Activated T-cell treated with anti-CD3 and anti-CD28 coated beads for 24 hours (primary cell): ENCODE data around the gene PTPRN2.
"Not testable (repeated sequence)": the region's sequence is repeated elsewhere in the genome, so short reads cannot be mapped to it uniquely, and the experiment has no call there.

Source experiments
- DNase-seq: peaks from one replicate; pipeline ENCODE4 v3.0.0-alpha.2; 2020; ENCODE audit warnings: low read depth

Gene PTPRN2

DNA sequence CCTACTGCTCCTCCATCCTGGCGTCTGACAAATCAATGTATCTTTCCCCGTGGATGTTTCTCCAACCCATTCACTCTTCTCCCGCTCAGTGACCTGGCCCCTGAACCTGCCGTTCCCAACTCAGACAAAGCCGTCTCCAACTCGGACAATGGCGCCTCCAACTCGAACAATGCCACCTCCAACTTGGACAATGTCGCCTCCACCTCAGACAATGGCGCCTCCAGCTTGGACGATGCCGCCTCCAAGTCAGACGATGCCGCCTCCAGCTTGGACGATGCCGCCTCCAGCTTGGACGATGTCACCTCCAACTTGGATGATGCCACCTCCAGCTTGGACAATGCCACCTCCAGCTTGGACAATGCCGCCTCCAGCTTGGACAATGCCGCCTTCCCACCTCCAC, 642.2 kb downstream of the PTPRN2 start:
- DNase-seq = no peak

GRCh38 chr7:157944734-157945291, 642.8 kb downstream of the PTPRN2 start:
- no peak for DNase-seq

DNA sequence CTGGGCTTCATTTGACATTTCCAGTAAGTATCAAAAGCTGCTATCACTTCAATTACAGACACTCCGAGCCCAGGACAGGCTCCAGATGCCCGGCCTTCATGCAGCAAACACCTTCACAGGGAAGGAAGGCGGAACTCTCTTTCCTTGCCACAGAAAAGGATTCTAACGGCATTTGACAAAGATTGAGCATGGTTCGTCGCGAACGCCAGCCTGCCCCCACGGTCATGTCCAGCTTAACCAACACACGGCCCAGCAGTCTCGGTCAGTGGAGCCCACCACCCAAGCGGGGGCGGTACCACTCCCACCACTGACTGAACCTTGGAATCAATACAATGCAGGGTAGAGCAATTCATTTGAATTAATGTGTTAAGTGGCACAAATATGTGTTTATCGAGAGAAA, 643.6 kb downstream of the PTPRN2 start:
- DNase-seq = no peak

- DNase-seq = no peak
These were observed 644.1 kb downstream of the PTPRN2 start for GRCh38 chr7:157943561-157943960.

DNA sequence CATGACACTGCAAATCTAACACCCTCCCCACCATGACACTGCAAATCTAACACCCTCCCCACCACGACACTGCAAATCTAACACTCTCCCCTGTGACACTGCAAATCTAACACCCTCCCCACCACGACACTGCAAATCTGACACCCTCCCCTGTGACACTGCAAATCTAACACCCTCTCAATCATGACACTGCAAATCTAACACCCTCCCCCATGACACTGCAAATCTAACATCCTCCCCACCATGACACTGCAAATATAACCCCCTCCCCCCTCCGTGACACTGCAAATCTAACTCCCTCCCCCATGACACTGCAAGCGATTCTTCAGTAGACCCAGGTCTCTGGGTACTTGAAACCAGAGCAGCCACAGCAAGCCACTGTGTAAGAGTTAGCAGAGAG, 646.4 kb downstream of the PTPRN2 start:
- no peak for DNase-seq

GRCh38 chr7:157940497-157940896, 647.1 kb downstream of the PTPRN2 start:
- DNase-seq = no peak

DNA sequence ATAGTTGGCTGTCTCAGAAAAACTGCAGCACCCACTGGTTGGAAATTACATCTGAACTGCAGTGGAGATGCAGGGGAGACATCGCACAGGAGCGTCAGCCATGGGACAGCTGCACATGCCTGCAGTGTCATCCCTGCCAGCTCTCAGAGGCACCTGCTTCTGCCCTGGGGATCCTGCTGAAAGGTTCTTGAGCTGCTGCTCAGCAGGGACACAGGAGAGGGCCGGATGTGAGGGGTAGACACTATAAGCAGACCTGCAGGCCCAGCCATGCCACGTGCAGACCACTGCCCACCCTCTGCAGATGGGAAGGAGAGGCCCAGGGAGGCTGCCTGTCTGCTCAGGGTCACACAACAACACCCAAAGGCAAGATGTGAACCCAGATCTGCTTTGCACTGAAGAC, 649.4 kb downstream of the PTPRN2 start:
- no peak for DNase-seq

- no peak for DNase-seq
These were observed 650.2 kb downstream of the PTPRN2 start for GRCh38 chr7:157937406-157937805.

- no peak for DNase-seq
These were observed 650.6 kb downstream of the PTPRN2 start for GRCh38 chr7:157936976-157937375.

DNA sequence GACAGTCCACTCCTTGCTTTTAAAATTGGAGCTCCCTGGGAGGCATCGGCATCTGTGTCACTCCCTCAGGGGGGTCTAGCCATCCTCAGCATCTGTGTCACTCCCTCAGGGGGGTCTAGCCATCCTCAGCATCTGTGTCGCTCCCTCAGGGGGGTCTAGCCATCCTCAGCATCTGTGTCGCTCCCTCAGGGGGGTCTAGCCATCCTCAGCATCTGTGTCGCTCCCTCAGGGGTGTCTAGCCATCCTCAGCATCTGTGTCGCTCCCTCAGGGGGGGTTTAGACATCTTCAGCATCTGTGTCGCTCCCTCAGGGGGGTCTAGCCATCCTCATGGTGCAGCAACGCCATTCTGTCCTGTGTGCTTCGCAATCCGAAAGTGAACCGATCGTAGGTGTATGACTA, 651.9 kb downstream of the PTPRN2 start:
- not testable (repeated sequence) for DNase-seq

DNA sequence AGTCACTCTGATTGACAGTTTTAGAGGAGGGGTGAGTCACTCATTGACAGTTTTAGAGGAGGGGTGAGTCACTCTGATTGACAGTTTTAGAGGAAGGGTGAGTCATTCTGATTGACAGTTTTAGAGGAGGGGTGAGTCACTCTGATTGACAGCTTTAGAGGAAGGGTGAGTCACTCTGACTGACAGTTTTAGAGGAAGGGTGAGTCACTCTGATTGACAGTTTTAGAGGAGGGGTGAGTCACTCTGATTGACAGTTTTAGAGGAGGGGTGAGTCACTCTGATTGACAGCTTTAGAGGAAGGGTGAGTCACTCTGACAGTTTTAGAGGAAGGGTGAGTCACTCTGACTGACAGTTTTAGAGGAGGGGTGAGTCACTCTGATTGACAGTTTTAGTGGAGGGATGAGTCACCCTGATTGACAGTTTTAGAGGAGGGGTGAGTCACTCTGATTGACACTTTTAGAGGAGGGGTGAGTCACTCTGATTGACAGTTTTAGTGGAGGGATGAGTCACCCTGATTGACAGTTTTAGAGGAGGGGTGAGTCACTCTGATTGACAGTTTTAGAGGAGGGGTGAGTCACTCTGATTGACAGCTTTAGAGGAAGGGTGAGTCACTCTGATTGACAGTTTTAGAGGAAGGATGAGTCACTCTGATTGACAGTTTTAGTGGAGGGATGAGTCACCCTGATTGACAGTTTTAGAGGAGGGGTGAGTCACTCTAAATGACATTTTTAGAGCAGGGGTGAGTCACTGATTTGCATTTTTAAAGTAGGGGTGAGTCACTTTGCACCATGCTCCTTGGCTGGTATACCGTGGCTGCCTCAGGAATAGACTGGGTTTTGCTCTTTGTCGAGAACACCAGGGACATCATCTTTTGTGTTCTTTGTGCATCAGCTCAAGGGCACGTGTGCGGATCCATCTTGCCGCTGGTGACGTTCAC, 654.1 kb downstream of the PTPRN2 start:
- DNase-seq = not testable (repeated sequence)

DNA sequence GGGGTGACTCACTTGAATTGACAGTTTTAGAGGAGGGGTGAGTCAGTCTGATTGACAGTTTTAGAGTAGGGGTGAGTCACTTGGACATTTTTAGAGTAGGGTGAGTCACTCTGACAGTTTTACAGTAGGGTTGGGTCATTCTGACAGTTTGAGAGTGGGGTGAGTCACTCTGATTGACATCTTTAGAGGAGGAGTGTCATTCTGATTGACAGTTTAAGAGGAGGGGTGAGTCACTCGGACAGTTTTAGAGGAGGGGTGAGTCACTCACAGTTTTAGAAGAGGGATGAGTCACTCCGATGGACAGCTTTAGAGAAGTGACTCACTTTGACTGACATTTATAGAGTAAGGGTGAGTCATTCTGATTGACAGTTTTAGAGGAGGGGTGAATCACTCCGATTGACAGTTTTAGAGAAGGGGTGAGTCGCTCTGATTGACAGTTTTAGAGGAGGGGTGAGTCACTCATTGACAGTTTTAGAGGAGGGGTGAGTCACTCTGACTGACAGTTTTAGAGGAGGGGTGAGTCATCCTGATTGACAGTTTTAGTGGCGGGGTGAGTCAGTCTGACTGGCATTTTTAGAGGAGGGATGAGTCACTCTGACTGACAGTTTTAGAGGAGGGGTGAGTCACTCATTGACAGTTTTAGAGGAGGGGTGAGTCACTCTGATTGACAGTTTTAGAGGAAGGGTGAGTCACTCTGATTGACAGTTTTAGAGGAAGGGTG, 655.0 kb downstream of the PTPRN2 start:
- peak; percentile 5 for DNase-seq

DNA sequence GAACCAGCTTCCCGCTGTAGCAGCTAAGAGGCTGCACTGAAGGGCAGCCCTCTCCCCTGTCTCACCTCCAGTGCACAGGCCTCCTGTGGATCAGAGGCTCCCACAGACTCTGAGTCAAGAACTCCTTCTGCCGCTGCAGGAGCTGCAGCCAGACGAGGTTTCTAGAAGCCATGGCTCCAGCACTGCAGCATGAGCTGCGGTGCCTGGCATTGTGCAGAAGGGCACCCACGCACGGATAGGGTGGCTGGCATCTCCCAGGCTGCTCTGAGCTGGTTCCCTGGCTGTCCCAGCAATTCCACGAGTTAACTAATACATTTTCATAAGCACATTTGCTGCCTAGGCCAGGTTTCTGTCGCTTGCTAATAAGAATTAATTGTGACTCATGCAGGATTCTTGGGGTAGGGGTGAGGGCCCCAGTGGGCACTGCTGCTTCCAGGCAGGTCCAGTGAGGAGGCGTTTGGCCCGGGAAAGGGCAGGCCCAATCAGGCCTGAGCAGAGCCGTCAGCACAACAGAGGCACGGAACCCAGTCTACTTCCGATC, 656.6 kb downstream of the PTPRN2 start:
- DNase-seq = no peak

- DNase-seq = no peak
These were observed 657.2 kb downstream of the PTPRN2 start for GRCh38 chr7:157930441-157930840.

DNA sequence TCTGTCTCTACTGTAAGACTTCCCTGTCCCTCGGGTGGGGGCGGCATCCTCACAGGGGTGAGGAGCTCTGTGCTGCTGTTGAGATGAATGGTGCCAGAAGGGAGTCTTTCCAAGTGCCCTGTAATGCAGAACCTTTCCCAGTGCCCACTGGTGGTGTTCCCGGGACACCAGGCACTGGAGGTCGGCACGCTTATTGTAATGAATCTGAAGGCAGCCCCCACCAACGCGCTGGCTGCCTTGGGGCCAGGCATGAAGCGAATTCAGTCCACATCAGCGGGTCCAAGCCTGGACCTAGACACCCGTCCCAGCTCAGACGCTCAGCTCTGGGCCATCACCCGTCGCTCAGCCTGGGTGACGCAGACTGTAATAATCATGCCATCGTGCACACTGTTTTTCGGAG, 658.0 kb downstream of the PTPRN2 start:
- DNase-seq = no peak

DNA sequence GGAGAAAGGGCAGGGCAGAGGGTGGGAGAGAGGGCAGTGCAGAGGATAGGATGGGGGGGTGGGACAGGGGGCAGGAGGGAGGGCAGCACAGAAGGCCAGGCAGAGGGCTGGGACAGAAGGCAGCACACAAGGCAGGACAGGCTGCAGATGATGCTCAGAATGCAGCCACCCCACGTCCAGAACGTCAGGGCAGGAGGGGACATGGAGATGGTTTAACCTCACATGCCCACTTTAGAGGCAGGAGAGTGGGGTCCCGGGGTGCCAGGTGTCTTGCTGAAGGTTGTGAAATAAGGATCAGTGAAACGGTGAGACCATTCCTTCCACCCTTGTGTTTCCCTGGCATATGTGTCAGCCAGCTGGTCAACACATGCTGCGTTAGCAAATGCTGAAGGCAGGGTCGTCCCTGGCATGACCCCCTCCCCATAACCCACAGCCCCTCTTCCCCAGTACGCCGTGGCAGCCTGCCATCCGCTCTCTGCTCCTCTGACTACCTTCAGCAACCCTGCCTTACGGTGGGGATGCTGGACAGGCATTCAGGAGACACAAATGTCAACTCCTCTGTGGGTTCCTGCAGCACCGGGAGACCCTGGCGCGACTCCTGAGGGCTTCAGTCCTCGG, 658.7 kb downstream of the PTPRN2 start:
- no peak for DNase-seq

GRCh38 chr7:157928171-157928794, 659.3 kb downstream of the PTPRN2 start:
- no peak for DNase-seq

- no peak for DNase-seq
These were observed 660.2 kb downstream of the PTPRN2 start for GRCh38 chr7:157927313-157927925.

DNA sequence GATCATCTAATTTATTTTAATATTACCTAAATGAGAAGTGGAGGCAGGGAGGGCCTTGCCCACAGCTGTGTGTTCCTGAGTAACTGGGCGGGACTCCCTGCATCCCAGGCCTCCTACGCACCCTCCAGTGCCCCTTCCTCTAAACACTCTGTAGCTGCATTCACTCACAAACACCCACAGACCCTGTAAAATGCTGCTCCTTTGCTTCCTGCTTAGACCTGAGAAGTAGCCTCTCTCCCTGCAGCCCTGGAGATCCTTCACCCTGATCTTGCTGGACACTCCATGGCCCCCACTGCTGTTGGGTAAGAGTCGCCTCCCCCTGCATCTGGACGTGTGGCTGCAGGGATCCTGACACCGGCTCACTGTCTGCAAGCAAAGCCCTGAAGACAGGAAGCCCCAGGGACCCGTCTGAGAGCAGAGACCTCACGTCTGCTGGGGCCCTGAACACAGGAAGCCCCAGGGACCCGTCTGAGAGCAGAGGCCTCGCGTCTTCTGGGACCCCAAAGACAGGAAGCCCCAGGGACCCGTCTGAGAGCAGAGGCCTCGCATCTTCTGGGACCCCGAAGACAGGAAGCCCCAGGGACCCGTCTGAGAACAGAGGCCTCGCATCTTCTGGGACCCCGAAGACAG, 661.0 kb downstream of the PTPRN2 start:
- DNase-seq = no peak

DNA sequence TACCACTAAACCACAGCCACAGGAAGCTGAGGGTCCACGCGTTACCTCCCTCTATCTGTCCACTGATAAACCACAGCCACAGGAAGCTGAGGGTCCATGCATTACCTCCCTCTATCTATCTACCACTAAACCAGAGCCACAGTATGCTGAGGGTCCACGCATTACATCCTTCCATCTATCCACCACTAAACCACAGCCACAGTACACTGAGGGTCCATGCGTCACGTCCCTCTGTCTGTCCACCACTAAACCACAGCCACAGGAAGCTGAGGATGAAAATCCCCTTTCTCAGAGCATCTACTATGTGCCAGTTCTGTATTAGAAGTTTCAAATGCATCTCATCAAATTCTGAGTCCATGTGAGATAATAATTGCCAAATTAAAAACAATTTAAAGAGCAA, 661.5 kb downstream of the PTPRN2 start:
- no peak for DNase-seq

GRCh38 chr7:157925383-157925875, 662.2 kb downstream of the PTPRN2 start:
- DNase-seq = no peak
